OCI-LY3 (cell line): ENCODE data around the gene SPINK4.

Source experiments
- EZH2phosphoT487 ChIP-seq: fragments of 200-600 bp; shearing (Covaris generic); IDR thresholded peaks from 2 replicates; pipeline ENCODE4 v1.6.1; 2018; ENCODE audit warnings: antibody characterized with exemption, mixed run types, low read depth
- TF ChIP-seq, protein P1 (sequence below): fragments of 200-600, 300-600 bp; sonication (generic); IDR thresholded peaks from 2 replicates; pipeline ENCODE4 v1.5.1; 2014; ENCODE audit warnings: antibody characterized with exemption, low read length, low read depth

DNA sequence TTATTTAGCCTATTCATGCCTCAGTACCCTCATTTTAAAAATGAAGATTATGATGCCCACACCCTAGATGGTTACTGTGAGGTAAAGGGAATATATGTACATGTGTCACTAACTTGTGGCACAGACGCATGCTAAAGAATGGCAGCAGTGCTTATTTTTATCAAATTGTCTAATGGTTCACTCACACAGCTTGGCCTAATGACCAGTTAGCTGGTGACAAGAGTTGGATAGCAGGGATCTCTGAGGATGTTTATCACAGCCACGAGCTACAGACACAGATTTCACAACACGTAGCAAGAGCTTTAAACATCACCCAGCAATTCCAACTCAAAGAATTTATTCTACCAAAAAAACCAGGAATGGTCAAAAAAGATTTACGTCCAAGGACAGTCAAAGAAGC is 17.3 kb downstream of the SPINK4 start:
- TF ChIP-seq EZH2phosphoT487, result no peak
- TF ChIP-seq, protein P1, sequence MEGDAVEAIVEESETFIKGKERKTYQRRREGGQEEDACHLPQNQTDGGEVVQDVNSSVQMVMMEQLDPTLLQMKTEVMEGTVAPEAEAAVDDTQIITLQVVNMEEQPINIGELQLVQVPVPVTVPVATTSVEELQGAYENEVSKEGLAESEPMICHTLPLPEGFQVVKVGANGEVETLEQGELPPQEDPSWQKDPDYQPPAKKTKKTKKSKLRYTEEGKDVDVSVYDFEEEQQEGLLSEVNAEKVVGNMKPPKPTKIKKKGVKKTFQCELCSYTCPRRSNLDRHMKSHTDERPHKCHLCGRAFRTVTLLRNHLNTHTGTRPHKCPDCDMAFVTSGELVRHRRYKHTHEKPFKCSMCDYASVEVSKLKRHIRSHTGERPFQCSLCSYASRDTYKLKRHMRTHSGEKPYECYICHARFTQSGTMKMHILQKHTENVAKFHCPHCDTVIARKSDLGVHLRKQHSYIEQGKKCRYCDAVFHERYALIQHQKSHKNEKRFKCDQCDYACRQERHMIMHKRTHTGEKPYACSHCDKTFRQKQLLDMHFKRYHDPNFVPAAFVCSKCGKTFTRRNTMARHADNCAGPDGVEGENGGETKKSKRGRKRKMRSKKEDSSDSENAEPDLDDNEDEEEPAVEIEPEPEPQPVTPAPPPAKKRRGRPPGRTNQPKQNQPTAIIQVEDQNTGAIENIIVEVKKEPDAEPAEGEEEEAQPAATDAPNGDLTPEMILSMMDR, result no peak
